Stimulated activated CD4-positive, alpha-beta T cell treated with anti-CD3 and anti-CD28 coated beads, TNF-alpha, amount 100 ng/mL, for 24 hours (primary cell): ENCODE data around the gene LHB.
A peak's percentile ranks its signal among the peaks of the same experiment; 100 is the strongest.
"Not testable (repeated sequence)": the region's sequence is repeated elsewhere in the genome, so short reads cannot be mapped to it uniquely, and the experiment has no call there.

Source experiments
- DNase-seq, 3 experiments: peaks; one replicate each; pipeline ENCODE4 v3.0.0-alpha.2; 2020; ENCODE audit warnings: low read depth in 3 of 3

Gene LHB

DNA sequence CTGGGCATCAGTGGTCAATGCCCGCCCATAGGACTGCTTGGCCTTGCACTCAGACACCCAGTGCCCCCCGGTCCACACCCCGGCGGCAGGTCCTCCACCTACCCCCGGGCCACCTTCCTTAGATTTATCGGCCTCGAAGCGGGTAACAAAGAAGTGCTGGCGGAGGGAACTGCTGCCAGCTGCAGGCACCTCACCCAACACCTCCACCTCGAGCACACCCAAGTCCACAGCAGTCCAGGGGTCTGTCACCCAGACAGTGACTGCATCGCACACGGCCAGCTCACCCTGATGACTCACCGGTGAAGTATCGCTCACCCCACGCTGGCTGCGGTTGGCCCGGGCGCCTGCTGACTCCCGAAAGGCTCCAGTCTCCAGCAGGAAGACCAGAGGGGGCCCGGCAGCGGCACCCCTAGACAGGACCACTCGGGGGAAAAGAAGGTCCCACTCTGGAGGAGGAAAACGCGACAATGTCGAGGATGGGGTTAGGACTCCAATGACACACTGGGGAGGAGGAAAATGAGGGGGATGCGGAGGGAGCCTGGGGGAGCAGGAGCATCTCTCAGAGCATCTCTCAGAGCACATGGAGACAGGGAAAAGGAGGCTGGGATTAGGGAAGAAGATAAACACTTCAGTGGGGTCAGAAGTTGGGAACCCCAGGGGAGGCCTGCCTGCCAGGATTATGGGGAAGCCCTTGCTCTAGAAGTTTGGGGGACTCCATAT, 21.8 kb upstream of the LHB start:
- DNase-seq: not testable (repeated sequence)

GRCh38 chr19:49038111-49038510, 21.2 kb upstream of the LHB start:
- DNase-seq: not testable (repeated sequence)

- peak in 1 of 3 experiments; percentile 53 for DNase-seq
These were observed 19.9 kb upstream of the LHB start, which contains the start of gene CGB1 for GRCh38 chr19:49036815-49037214. TSS of gene CGB1 (minus strand) at chr19:49036895. CDS start at chr19:49036711, 184 bp downstream.

GRCh38 chr19:49031642-49032301, 14.9 kb upstream of the LHB start, which contains the start of gene CGB2:
TSS of gene CGB2 (plus strand) at chr19:49031890. CDS start at chr19:49032096, 206 bp downstream.
- DNase-seq: peak in 2 of 3 experiments; percentile 27 to 77

GRCh38 chr19:49030323-49030722, 13.4 kb upstream of the LHB start:
- not testable (repeated sequence) for DNase-seq

DNA sequence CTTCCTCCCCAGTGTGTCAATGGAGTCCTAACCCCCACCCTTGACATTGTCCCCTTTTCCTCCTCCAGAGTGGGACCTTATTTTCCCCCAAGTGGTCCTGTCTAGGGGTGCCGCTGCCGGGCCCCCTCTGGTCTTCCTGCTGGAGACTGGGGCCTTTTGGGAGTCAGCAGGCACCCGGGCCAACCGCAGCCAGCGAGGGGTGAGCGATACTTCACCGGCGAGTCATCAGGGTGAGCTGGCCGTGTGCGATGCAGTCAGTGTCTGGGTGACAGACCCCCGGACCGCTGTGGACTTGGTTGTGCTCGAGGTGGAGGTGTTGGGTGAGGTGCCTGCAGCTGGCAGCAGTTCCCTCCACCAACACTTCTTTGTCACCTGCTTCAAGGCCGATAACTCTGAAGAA, 12.9 kb upstream of the LHB start:
- DNase-seq: not testable (repeated sequence)

- DNase-seq: not testable (repeated sequence)
These were observed 11.8 kb upstream of the LHB start for GRCh38 chr19:49028686-49029085.

- DNase-seq: not testable (repeated sequence)
These were observed 8.7 kb upstream of the LHB start for GRCh38 chr19:49025599-49025998.

- not testable (repeated sequence) for DNase-seq
These were observed 8.2 kb upstream of the LHB start for GRCh38 chr19:49025088-49025487.

DNA sequence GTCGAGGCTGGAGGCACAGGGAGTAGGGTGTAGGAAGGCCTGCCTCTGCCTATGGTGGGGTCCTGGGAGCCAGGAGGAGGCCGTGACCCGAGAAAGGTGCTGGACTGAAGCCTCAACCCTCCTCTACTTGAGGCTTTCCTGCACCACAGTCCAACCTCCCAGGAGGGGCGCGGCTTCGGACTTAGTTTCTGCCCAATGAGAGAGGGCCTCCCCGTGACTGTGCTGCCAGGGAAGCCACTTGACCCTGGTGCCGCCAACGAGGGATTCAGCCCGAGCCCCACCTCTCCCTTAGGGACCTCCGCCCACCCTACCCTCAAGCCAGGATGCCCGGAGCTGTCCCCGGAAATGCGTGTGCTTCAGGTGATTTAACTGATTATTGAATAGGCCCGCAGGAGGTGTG, 7.3 kb upstream of the LHB start, which contains the start of gene CGB3:
CGB3 (minus strand) TSS at position 101 of the 400 bp plus-strand sequence. CDS start 362 bp downstream, outside the sequence.
- DNase-seq: not testable (repeated sequence)

GRCh38 chr19:49022116-49022515, 5.2 kb upstream of the LHB start:
- no peak for DNase-seq

DNA sequence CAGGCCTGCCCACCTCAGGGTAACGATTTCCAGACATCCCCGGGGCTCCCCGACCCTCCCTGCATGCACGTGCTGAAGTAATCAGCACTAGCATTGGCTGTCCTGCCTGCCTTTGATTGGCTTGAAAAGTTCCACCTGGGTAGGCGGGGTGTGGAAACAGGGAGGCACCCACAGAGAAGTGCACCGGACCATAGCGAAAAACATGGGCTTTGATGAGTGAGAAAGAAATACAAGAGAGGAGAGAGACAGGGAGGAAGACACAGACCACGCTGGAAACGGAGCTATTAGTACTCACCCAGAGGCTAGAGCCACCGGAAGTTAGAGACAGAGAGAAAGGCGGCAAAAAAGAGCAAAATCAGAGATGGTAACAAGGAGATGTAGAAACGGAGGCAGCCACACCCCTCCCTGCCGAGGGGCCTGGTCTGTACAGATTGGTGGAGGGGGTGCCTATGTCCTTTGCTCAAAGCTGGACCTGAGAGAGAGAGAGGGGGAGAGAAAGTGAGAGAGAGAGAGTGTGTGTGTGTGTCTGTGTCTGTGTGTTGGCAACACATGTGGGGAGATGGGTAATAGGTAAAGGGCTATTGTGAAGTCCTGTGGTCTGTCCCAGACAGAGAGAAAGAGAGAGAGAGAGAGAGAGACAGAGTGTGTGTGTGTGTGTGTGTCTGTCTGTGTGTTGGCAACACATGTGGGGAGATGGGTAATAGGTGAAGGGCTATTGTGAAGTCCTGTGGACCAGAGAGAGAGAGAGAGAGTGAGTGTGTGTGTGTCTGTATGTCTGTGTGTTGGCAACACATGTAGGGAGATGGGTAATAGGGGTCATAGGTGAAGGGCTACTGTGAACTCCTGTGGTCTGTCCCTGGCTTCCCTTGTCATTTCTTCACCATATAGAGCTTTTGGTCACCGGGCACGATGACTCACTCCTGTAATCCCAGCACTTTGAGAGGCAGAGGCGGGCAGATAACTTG, 4.3 kb upstream of the LHB start:
- no peak for DNase-seq

DNA sequence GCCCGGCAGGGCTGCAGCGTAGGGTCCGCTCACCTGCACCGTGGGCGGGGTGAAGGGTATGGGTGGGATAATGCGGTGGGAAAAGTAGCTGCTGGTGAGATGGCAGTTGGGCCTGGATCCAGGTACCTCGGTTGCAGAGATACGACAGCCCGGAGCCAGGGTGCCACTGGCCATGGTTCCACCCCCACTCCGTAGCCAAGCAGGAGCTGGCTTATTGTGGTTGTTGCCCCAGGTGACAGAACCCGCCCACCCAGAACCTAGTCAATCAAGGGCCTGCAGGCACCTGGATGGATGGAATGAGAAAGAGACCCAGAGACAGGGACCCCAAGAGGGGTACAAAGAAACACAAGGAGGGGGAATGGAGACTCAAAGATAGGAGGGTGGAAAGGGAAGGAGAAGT, 3.5 kb upstream of the LHB start:
- no peak for DNase-seq

DNA sequence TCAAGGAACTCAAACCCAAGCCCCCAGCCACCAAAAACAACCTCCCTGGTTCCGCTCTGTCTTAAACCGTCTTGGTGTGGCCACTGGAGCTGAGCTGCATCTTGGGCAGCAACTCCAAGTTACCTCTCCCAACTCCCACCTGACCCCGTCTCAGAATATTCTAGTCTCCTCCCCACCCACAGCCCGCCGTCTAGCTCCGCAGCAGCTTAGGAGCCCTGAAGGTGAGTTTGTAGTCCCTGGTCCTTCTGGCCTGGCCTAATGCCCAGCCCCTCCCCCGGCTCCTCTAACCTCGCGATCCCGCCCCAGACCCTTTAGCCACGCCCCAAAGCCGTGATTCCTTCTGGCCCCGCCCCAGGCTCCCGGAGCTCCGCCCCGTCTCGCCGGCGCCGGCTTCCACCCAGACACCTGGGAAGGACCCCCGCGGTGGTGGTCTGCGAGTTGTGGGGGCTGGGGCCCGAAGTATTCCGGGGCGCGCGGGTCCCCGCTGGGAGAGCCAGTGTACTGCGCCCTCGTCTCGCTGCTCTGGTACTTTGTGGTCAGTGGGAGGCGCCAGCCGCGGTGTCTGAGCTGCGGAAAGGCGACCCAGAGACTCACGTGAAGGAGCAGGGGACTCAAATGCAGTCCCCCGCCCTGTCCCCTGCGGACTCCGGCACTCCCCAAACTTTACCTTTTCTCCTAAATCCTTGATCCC, 2.5 kb upstream of the LHB start:
- DNase-seq: peak in 2 of 3 experiments; percentile 40 to 67

- DNase-seq: not testable (repeated sequence)
These were observed 1.7 kb upstream of the LHB start for GRCh38 chr19:49018388-49019241.

DNA sequence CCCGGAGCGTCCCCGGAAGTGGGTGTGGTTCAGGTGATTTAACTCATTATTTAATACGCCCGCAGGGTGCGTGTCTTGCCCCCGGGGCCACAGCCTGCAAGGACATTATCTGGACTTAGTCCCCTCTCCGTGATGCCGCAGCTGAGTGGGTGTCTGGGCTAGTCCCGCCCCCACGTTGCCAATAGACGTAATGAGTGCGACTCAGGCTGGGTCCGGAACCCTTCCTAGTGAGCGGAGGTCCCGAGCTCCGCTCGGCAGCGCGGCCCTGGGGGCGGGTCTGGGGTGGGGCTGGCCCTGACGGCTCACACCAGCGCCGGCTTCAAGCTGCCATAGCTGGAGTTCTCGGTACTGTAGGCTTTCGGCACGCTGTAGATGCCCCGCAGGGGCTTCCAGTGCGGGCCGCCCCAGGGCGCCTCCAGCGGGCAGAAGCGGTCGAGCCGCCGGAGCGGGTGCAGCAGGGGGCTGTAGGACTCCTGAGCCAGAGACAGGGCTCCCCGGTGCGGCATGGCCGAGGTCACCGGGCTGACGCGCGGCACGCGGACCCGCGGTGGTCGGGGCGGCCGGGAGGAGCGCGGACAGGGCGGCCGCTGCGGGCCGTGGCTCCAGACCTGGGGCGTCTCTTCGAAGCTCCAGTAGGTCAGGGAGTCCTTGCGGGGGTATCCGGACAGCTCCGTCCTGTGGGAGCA, 918 bp upstream of the LHB start:
- peak; percentile 28 to 61 (median 29) for DNase-seq

GRCh38 chr19:49016067-49016839, 638 bp downstream of the LHB start:
- no peak for DNase-seq

GRCh38 chr19:49014870-49015255, 2.0 kb downstream of the LHB start:
- DNase-seq: no peak
